Measurements from ENCODE around the gene GLOD5. TPM values are rescaled to one million over a fixed set of nuclear protein-coding genes. Genes with fewer than 3 reads are reported as not detected.
A peak's percentile ranks its signal among the peaks of the same experiment; 100 is the strongest.

The GLOD5 gene
- total and polyA plus RNA-seq, 9 of the 15 experiments (the other 6 are each of a cell fraction or from before 2014, with no cell fraction given), result 0.27 to 4.4 (median 2.2) TPM

DNA sequence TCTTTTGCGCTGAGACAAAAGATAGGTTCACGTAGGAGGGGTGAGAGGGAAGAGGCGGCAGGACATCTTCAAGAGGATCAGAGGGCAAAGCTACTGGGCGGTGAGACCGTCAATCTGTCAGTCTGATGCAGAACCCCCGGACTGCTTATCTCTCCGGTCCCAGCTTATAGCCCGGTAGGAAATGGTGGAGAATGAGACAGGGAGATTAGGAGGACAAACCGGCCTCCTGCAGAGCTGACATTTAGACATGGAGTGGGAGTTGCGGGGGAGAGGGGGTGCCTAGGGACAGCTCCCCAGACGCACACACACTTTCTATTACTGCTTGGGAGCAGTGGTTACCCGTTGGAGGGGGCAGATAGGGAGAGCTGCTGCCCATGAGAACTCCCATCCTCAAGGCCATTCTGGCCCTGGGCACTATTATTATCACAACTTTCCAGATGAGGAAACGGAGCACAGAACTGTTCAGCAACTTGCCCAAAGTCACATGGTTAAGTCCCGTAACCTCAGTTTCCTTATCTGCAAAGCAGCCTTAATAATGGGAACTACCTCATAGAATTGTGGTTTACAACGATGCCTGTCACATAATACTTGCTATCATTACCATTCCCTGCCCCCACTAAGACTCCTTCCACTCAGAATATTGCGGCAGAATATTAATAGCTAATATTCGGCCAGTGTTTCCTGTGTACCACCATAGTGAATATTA lies 39.2 kb downstream of the GLOD5 start (continued):
- TF ChIP-seq E2F3 (CRISPR knock-in tag; IDR thresholded peaks at IDR 0.05) (0 out of 2 replicates have a peak, but pooled peaks have one; percentile 42), SAP30 (IDR thresholded peaks at IDR 0.05; ENCODE audit: borderline replicate concordance, insufficient read depth, low read depth, low read length, poor library complexity, severe bottlenecking) (no peak), ZNF134 (CRISPR knock-in tag; conservative IDR thresholded peaks at IDR 0.05) (no peak), ZC3H11A (IDR thresholded peaks at IDR 0.05; ENCODE audit: low read depth, low read length) (no peak), ESRRB (CRISPR knock-in tag; IDR thresholded peaks at IDR 0.05; ENCODE audit: borderline replicate concordance) (no peak), FOSL1 (tag; conservative IDR thresholded peaks at IDR 0.05) (peak; percentile 56), ZC3H4 (CRISPR knock-in tag; IDR thresholded peaks at IDR 0.05; ENCODE audit: borderline replicate concordance) (no peak), ZBTB17 (CRISPR knock-in tag; IDR thresholded peaks at IDR 0.05) (0 out of 2 replicates have a peak, but pooled peaks have one; percentile 57), TFAM (CRISPR knock-in tag; conservative IDR thresholded peaks at IDR 0.05) (no peak), MCM2 (IDR thresholded peaks at IDR 0.05; ENCODE audit: low read depth) (no peak), ZSCAN32 (CRISPR knock-in tag; IDR thresholded peaks at IDR 0.05) (no peak), JUND (IDR thresholded peaks at IDR 0.05; ENCODE audit: borderline replicate concordance, low read depth, low read length) (peak; percentile 76), JUND (tag; IDR thresholded peaks at IDR 0.05; ENCODE audit: borderline replicate concordance, low read depth, low read length) (peak; percentile 41; the same call in 1 of the 3 replicates), RBM15 (IDR thresholded peaks at IDR 0.05; ENCODE audit: insufficient read depth, low read length) (no peak), BCOR (IDR thresholded peaks at IDR 0.05) (peak; percentile 89), PRMT5 (CRISPR knock-in tag; IDR thresholded peaks at IDR 0.05) (no peak), TOE1 (IDR thresholded peaks at IDR 0.05; ENCODE audit: borderline replicate concordance) (peak; percentile 76), TOE1 (CRISPR knock-in tag; IDR thresholded peaks at IDR 0.05; ENCODE audit: borderline replicate concordance, low read depth) (no peak), EGR1 (conservative IDR thresholded peaks at IDR 0.05) (peak; percentile 100), MAFF (IDR thresholded peaks at IDR 0.05; ENCODE audit: low read length) (0 out of 2 replicates have a peak, but pooled peaks have one; percentile 1), NCOA6 (IDR thresholded peaks at IDR 0.05) (no peak)
- TF ChIP-seq, protein P1, sequence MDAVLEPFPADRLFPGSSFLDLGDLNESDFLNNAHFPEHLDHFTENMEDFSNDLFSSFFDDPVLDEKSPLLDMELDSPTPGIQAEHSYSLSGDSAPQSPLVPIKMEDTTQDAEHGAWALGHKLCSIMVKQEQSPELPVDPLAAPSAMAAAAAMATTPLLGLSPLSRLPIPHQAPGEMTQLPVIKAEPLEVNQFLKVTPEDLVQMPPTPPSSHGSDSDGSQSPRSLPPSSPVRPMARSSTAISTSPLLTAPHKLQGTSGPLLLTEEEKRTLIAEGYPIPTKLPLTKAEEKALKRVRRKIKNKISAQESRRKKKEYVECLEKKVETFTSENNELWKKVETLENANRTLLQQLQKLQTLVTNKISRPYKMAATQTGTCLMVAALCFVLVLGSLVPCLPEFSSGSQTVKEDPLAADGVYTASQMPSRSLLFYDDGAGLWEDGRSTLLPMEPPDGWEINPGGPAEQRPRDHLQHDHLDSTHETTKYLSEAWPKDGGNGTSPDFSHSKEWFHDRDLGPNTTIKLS (IDR thresholded peaks at IDR 0.05; ENCODE audit: borderline replicate concordance, low read depth), result no peak
- TF ChIP-seq, protein P2, sequence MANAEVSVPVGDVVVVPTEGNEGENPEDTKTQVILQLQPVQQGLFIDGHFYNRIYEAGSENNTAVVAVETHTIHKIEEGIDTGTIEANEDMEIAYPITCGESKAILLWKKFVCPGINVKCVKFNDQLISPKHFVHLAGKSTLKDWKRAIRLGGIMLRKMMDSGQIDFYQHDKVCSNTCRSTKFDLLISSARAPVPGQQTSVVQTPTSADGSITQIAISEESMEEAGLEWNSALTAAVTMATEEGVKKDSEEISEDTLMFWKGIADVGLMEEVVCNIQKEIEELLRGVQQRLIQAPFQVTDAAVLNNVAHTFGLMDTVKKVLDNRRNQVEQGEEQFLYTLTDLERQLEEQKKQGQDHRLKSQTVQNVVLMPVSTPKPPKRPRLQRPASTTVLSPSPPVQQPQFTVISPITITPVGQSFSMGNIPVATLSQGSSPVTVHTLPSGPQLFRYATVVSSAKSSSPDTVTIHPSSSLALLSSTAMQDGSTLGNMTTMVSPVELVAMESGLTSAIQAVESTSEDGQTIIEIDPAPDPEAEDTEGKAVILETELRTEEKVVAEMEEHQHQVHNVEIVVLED (CRISPR knock-in tag; IDR thresholded peaks at IDR 0.05), result no peak
- TF ChIP-seq, protein P3, sequence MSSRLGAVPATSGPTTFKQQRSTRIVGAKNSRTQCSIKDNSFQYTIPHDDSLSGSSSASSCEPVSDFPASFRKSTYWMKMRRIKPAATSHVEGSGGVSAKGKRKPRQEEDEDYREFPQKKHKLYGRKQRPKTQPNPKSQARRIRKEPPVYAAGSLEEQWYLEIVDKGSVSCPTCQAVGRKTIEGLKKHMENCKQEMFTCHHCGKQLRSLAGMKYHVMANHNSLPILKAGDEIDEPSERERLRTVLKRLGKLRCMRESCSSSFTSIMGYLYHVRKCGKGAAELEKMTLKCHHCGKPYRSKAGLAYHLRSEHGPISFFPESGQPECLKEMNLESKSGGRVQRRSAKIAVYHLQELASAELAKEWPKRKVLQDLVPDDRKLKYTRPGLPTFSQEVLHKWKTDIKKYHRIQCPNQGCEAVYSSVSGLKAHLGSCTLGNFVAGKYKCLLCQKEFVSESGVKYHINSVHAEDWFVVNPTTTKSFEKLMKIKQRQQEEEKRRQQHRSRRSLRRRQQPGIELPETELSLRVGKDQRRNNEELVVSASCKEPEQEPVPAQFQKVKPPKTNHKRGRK (tag; IDR thresholded peaks at IDR 0.05), result no peak
